Left forelimb (tissue), 1 donor: ENCODE results near the gene AKAP6.
"Not testable (repeated sequence)": the region's sequence is repeated elsewhere in the genome, so short reads cannot be mapped to it uniquely, and the experiment has no call there.

ENCODE experiments used
- DNase-seq: peaks from one replicate; pipeline ENCODE4 v3.0.0-alpha.2; 2018; ENCODE audit warnings: low spot score

AKAP6 gene

GRCh38 chr14:32370714-32371113, 41.6 kb downstream of the AKAP6 start:
- no peak for DNase-seq

- DNase-seq = no peak
Observed at GRCh38 chr14:32372154-32372553, 43.1 kb downstream of the AKAP6 start.

- DNase-seq = not testable (repeated sequence)
Observed at GRCh38 chr14:32373174-32373573, 44.1 kb downstream of the AKAP6 start.

- no peak for DNase-seq
Observed at GRCh38 chr14:32374155-32374554, 45.1 kb downstream of the AKAP6 start.

- no peak for DNase-seq
Observed at GRCh38 chr14:32375663-32376062, 46.6 kb downstream of the AKAP6 start.

GRCh38 chr14:32377046-32377646, 48.0 kb downstream of the AKAP6 start:
- DNase-seq = no peak

- DNase-seq = no peak
Observed at GRCh38 chr14:32378284-32378683, 49.2 kb downstream of the AKAP6 start.

- DNase-seq = no peak
Observed at GRCh38 chr14:32379447-32379846, 50.3 kb downstream of the AKAP6 start.

GRCh38 chr14:32381869-32382268, 52.8 kb downstream of the AKAP6 start:
- no peak for DNase-seq

- no peak for DNase-seq
Observed at GRCh38 chr14:32382704-32383103, 53.6 kb downstream of the AKAP6 start.

- no peak for DNase-seq
Observed at GRCh38 chr14:32383364-32384009, 54.4 kb downstream of the AKAP6 start.

- DNase-seq = no peak
Observed at GRCh38 chr14:32384464-32384863, 55.4 kb downstream of the AKAP6 start.

- not testable (repeated sequence) for DNase-seq
Observed at GRCh38 chr14:32387295-32387694, 58.2 kb downstream of the AKAP6 start.

GRCh38 chr14:32393119-32393518, 64.0 kb downstream of the AKAP6 start:
- no peak for DNase-seq

GRCh38 chr14:32394038-32394437, 64.9 kb downstream of the AKAP6 start:
- DNase-seq = no peak

- no peak for DNase-seq
Observed at GRCh38 chr14:32396885-32397284, 67.8 kb downstream of the AKAP6 start.

GRCh38 chr14:32397861-32398640, 69.0 kb downstream of the AKAP6 start:
- no peak for DNase-seq

GRCh38 chr14:32399920-32400319, 70.8 kb downstream of the AKAP6 start:
- no peak for DNase-seq

- no peak for DNase-seq
Observed at GRCh38 chr14:32400480-32400879, 71.4 kb downstream of the AKAP6 start.

- no peak for DNase-seq
Observed at GRCh38 chr14:32403021-32403420, 73.9 kb downstream of the AKAP6 start.

- DNase-seq = no peak
Observed at GRCh38 chr14:32403688-32404087, 74.6 kb downstream of the AKAP6 start.

GRCh38 chr14:32404784-32405573, 75.9 kb downstream of the AKAP6 start:
- no peak for DNase-seq
